Measurements from ENCODE around the gene CCNQ. TPM values are rescaled to one million over a fixed set of nuclear protein-coding genes. Genes with fewer than 3 reads are reported as not detected.

Gene CCNQ
- total RNA-seq, 6 experiments from 2014 or later: 25.7 to 31.9 (median 29.6) TPM

GRCh38 chrX:153626025-153626633 is 27.2 kb upstream of the CCNQ start:
- no peak for DNase-seq
- Mint-ChIP-seq H3K36me3 (ENCODE audit: low read depth) (peaks cover 2% of the 10 kb centered on the region; the same call in 1 of the 2 replicates), H3K4me3 (no peak overlapping the region), H3K27ac (no peak overlapping the region), H3K4me1 (ENCODE audit: low read depth) (no peaks in the 10 kb centered on the region), H3K9me3 (peaks cover 4% of the 10 kb centered on the region), H3K27me3 (ENCODE audit: insufficient read depth) (peaks cover 19% of the 10 kb centered on the region)
- TF ChIP-seq, protein P1, sequence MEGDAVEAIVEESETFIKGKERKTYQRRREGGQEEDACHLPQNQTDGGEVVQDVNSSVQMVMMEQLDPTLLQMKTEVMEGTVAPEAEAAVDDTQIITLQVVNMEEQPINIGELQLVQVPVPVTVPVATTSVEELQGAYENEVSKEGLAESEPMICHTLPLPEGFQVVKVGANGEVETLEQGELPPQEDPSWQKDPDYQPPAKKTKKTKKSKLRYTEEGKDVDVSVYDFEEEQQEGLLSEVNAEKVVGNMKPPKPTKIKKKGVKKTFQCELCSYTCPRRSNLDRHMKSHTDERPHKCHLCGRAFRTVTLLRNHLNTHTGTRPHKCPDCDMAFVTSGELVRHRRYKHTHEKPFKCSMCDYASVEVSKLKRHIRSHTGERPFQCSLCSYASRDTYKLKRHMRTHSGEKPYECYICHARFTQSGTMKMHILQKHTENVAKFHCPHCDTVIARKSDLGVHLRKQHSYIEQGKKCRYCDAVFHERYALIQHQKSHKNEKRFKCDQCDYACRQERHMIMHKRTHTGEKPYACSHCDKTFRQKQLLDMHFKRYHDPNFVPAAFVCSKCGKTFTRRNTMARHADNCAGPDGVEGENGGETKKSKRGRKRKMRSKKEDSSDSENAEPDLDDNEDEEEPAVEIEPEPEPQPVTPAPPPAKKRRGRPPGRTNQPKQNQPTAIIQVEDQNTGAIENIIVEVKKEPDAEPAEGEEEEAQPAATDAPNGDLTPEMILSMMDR (IDR thresholded peaks at IDR 0.05): no peak

DNA sequence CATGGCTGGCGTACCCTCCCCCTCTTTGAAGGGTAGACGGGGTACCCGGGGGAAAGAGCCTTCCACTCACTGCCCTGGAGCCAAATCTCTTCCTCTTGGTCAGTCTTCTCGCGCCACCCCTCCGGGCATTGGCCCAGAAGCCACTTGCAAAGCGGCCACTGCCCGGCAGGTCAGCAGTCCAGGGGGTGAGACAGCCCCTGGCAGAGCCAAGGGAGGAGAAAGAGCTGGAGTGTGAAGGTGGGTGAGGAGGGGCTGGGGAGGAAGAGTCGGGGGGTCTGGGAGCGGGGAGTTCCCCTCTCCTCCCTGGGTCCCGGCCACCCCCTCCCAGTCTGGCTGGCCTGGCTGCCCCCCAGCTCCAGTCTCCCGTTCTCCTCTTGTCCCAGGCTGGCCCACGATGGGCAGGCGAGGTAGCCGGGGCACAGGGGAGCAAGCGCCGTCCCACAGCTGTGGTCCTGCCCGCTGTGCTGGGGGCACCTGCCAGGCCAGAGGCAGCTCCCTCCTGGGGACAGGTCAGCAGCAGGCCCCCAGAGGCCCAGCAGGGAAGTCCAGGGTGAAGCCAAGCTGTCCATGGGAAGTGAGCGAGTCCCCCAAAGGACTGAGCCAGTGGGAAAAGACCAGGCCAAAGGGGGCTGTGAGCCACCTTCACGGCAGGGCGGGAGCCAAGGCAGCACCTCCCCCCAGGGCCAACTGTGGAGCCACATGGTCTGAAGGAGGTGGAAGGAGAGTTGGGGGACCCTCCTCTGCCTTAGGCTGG is 26.5 kb upstream of the CCNQ start:
- no peak for DNase-seq
- Mint-ChIP-seq H3K27ac (no peak overlapping the region), H3K4me3 (no peak overlapping the region), H3K36me3 (ENCODE audit: low read depth) (no peaks in the 10 kb centered on the region), H3K9me3 (no peaks in the 10 kb centered on the region), H3K4me1 (ENCODE audit: low read depth) (no peaks in the 10 kb centered on the region), H3K27me3 (ENCODE audit: insufficient read depth) (peaks cover 15% of the 10 kb centered on the region)
- TF ChIP-seq, protein P1 (IDR thresholded peaks at IDR 0.05): no peak

- no peak for DNase-seq
- Mint-ChIP-seq H3K27ac (no peak overlapping the region), H3K36me3 (ENCODE audit: low read depth) (no peaks in the 10 kb centered on the region), H3K4me1 (ENCODE audit: low read depth) (no peaks in the 10 kb centered on the region), H3K9me3 (no peaks in the 10 kb centered on the region), H3K27me3 (ENCODE audit: insufficient read depth) (peaks cover 11% of the 10 kb centered on the region), H3K4me3 (no peak overlapping the region)
- TF ChIP-seq, protein P1 (IDR thresholded peaks at IDR 0.05): no peak
These were observed 25.5 kb upstream of the CCNQ start for GRCh38 chrX:153624196-153625091.

GRCh38 chrX:153623310-153624029 is 24.5 kb upstream of the CCNQ start:
- no peak overlapping the region for H3K27ac Mint-ChIP-seq
- TF ChIP-seq, protein P1 (IDR thresholded peaks at IDR 0.05): no peak
- no peaks in the 10 kb centered on the region for H3K4me1 Mint-ChIP-seq (ENCODE audit: low read depth)
- no peak for DNase-seq
- no peaks in the 10 kb centered on the region for H3K9me3 Mint-ChIP-seq
- peaks cover 16% of the 10 kb centered on the region for H3K27me3 Mint-ChIP-seq (ENCODE audit: insufficient read depth)
- no peaks in the 10 kb centered on the region for H3K36me3 Mint-ChIP-seq (ENCODE audit: low read depth)
- H3K4me3 Mint-ChIP-seq: no peak overlapping the region

DNA sequence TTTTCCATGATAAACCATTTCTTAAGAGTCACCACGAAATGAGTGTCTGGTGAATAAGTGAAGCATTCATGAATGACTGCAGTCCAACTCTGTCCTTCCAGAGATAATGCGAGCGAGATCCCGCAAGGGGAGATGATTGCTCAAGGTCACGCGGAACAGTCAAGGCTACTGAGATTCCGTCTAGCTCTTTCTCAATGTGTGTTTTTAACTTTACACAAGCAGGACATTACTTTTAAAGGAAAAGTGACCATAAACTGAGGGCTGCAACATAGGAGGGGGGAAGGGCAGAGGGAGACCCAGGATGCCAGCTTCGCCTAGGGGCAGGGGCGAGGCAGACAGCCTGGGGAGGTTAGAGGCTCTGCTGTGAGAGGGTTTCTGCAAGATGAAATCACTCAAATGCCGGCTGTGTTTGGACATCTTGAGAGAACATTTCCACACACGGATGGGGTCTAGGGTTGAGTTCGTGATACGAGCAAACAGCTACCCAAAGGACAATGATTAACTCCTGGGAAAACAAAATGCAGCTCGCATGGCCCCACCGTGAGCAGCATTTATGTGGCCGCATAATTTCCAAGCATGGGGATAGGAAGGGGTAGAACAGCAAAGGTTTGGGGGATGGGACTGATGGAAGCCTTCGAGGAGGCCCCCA is 23.8 kb upstream of the CCNQ start:
- no peaks in the 10 kb centered on the region for H3K9me3 Mint-ChIP-seq
- TF ChIP-seq, protein P1 (IDR thresholded peaks at IDR 0.05): no peak
- no peaks in the 10 kb centered on the region for H3K36me3 Mint-ChIP-seq (ENCODE audit: low read depth)
- no peak for DNase-seq
- H3K27ac Mint-ChIP-seq: no peak overlapping the region
- H3K27me3 Mint-ChIP-seq (ENCODE audit: insufficient read depth): peaks cover 20% of the 10 kb centered on the region
- H3K4me1 Mint-ChIP-seq (ENCODE audit: low read depth): no peaks in the 10 kb centered on the region
- H3K4me3 Mint-ChIP-seq: no peak overlapping the region

All from HFFc6 (cell line).